HEK293T (cell line): Measurements from ENCODE around the gene SYT17.

Experiments
- CTCF ChIA-PET: fragments of 350-600 bp; formaldehyde crosslinking; extraction: SDS; loops from one replicate; lab custom pipeline; 2021; ENCODE audit warnings: antibody characterized with exemption, inconsistent platforms; lab: Yijun Ruan, JAX
- POLR2A ChIA-PET: fragments of 350-600 bp; formaldehyde crosslinking; extraction: SDS; loops from one replicate; lab custom pipeline; 2020; ENCODE audit warnings: antibody characterized with exemption, inconsistent platforms; lab: Yijun Ruan, JAX
- DNase-seq: peaks from one replicate; pipeline ENCODE4 v3.0.0; 2012; ENCODE audit warnings: mixed read lengths; ENCODE audit errors: extremely low spot score
- ARNT ChIP-seq: fragments of 450-650 bp; IDR thresholded peaks from 2 replicates; pipeline ENCODE4 v1.6.1; 2017; ENCODE audit warnings: mild to moderate bottlenecking
- BHLHE40 ChIP-seq: fragments of 450-650 bp; IDR thresholded peaks from 2 replicates; pipeline ENCODE4 v1.6.1; 2016; ENCODE audit warnings: mild to moderate bottlenecking, moderate library complexity, borderline replicate concordance
- CTBP1 ChIP-seq: fragments of 450-650 bp; IDR thresholded peaks from 2 replicates; pipeline ENCODE4 v1.6.1; 2016; ENCODE audit warnings: borderline replicate concordance
- ELF4 ChIP-seq: fragments of 450-650 bp; IDR thresholded peaks from 2 replicates; pipeline ENCODE4 v1.6.1; 2017; ENCODE audit warnings: antibody characterized with exemption
- FOXA1 ChIP-seq: fragments of 450-650 bp; IDR thresholded peaks from 2 replicates; pipeline ENCODE4 v1.6.1; 2016; ENCODE audit warnings: mild to moderate bottlenecking
- FOXK2 ChIP-seq: fragments of 450-650 bp; IDR thresholded peaks from 2 replicates; pipeline ENCODE4 v1.6.1; 2016; ENCODE audit warnings: mild to moderate bottlenecking
- FOXM1 ChIP-seq: fragments of 450-650 bp; IDR thresholded peaks from 2 replicates; pipeline ENCODE4 v1.6.1; 2017; ENCODE audit warnings: mild to moderate bottlenecking, borderline replicate concordance
- HDGF ChIP-seq: fragments of 450-650 bp; IDR thresholded peaks from 2 replicates; pipeline ENCODE4 v1.6.1; 2017; ENCODE audit warnings: antibody characterized with exemption, borderline replicate concordance
- L3MBTL2 ChIP-seq: fragments of 450-650 bp; conservative IDR thresholded peaks from 2 replicates; pipeline ENCODE4 v1.6.1; 2016; ENCODE audit warnings: mild to moderate bottlenecking
- LEF1 ChIP-seq: fragments of 450-650 bp; IDR thresholded peaks from 2 replicates; pipeline ENCODE4 v1.6.1; 2017; ENCODE audit warnings: mild to moderate bottlenecking, borderline replicate concordance
- NFRKB ChIP-seq: fragments of 450-650 bp; IDR thresholded peaks from 2 replicates; pipeline ENCODE4 v1.6.1; 2016; ENCODE audit warnings: mild to moderate bottlenecking, moderate library complexity
- PKNOX1 ChIP-seq: fragments of 450-650 bp; IDR thresholded peaks from 2 replicates; pipeline ENCODE4 v1.6.1; 2016
- SP1 ChIP-seq: fragments of 450-650 bp; IDR thresholded peaks from 2 replicates; pipeline ENCODE4 v1.6.1; 2017
- SUZ12 ChIP-seq: fragments of 450-650 bp; IDR thresholded peaks from 2 replicates; pipeline ENCODE4 v1.6.1; 2016; ENCODE audit warnings: mild to moderate bottlenecking
- TARDBP ChIP-seq: fragments of 450-650 bp; IDR thresholded peaks from 2 replicates; pipeline ENCODE4 v1.6.1; 2016
- ZNF384 ChIP-seq: fragments of 450-650 bp; IDR thresholded peaks from 2 replicates; pipeline ENCODE4 v1.6.1; 2016

Gene SYT17

GRCh38 chr16:19127205-19127604 lies 40.8 kb upstream of the SYT17 start:
- ChIA-PET POLR2A (no interaction called here), CTCF (no interaction called here)
- DNase-seq, result no peak
- TF ChIP-seq FOXA1 (no peak), PKNOX1 (no peak), HDGF (no peak), SUZ12 (no peak), CTBP1 (no peak), ARNT (no peak), SP1 (no peak), ELF4 (no peak), NFRKB (no peak), LEF1 (no peak), BHLHE40 (no peak), FOXM1 (no peak), FOXK2 (no peak), TARDBP (no peak), L3MBTL2 (no peak), ZNF384 (no peak)

GRCh38 chr16:19127674-19128131 lies 40.3 kb upstream of the SYT17 start:
- TF ChIP-seq ZNF384, result no peak
- TF ChIP-seq PKNOX1, result no peak
- no peak for TF ChIP-seq SUZ12
- no peak for TF ChIP-seq HDGF
- no peak for TF ChIP-seq TARDBP
- TF ChIP-seq CTBP1, result no peak
- TF ChIP-seq FOXM1, result no peak
- no peak for TF ChIP-seq ARNT
- no peak for TF ChIP-seq LEF1
- no peak for TF ChIP-seq BHLHE40
- TF ChIP-seq FOXA1, result no peak
- TF ChIP-seq L3MBTL2, result no peak
- TF ChIP-seq NFRKB, result no peak
- TF ChIP-seq FOXK2, result no peak
- TF ChIP-seq ELF4, result no peak
- TF ChIP-seq SP1, result no peak
- POLR2A ChIA-PET, result no interaction called here
- CTCF ChIA-PET, result no interaction called here
- DNase-seq, result no peak

- ChIA-PET CTCF (no interaction called here), POLR2A (no interaction called here)
- TF ChIP-seq SP1 (no peak), FOXA1 (no peak), NFRKB (no peak), ZNF384 (no peak), TARDBP (no peak), SUZ12 (no peak), PKNOX1 (no peak), FOXK2 (no peak), LEF1 (no peak), ELF4 (no peak), ARNT (no peak), FOXM1 (no peak), BHLHE40 (no peak), L3MBTL2 (no peak), HDGF (no peak)
- no peak for DNase-seq
These were observed 39.4 kb upstream of the SYT17 start for GRCh38 chr16:19128454-19129200.

- CTCF ChIA-PET, result interaction anchor here (0.6 to 1.6 kb wide), 2 partner anchors 49 to 53 kb away, joined by 4 read pairs; no protein-coding TSS in a partner anchor
These were observed 37.7 kb upstream of the SYT17 start for GRCh38 chr16:19130385-19130784.

More at GRCh38 chr16:19130385-19130784, 37.7 kb upstream of the SYT17 start:
- POLR2A ChIA-PET, result interaction anchor here (0.8 to 1.8 kb wide), 5 partner anchors 11 to 44 kb away, joined by 3 to 6 read pairs (median 5); partner anchors contain the start of gene ITPRIPL2
- no peak for DNase-seq
- TF ChIP-seq PKNOX1 (no peak; the same call in 1 of the 2 replicates), FOXA1 (no peak), BHLHE40 (no peak), SUZ12 (no peak), CTBP1 (no peak)
